Right kidney (tissue), 1 donor: Measurements from ENCODE around the gene TM9SF3.

Experiments
- DNase-seq: peaks from one replicate; pipeline ENCODE4 v3.0.0-alpha.2; 2016

TM9SF3 gene

GRCh38 chr10:96511044-96511945 is 75.5 kb downstream of the TM9SF3 start:
- DNase-seq, result peak; percentile 39

- peak; percentile 12 for DNase-seq
Observed at GRCh38 chr10:96509017-96509641, 77.7 kb downstream of the TM9SF3 start.

GRCh38 chr10:96507044-96507443 is 79.8 kb downstream of the TM9SF3 start:
- DNase-seq, result no peak

- no peak for DNase-seq
Observed at GRCh38 chr10:96505150-96506136, 81.4 kb downstream of the TM9SF3 start.

- DNase-seq, result no peak
Observed at GRCh38 chr10:96502561-96503282, 84.1 kb downstream of the TM9SF3 start.

- DNase-seq, result no peak
Observed at GRCh38 chr10:96501985-96502384, 84.8 kb downstream of the TM9SF3 start.

- no peak for DNase-seq
Observed at GRCh38 chr10:96500519-96500918, 86.3 kb downstream of the TM9SF3 start.

GRCh38 chr10:96500050-96500449 is 86.8 kb downstream of the TM9SF3 start:
- no peak for DNase-seq

- no peak for DNase-seq
Observed at GRCh38 chr10:96497391-96497790, 89.4 kb downstream of the TM9SF3 start.

- DNase-seq, result no peak
Observed at GRCh38 chr10:96496281-96496925, 90.4 kb downstream of the TM9SF3 start.

- no peak for DNase-seq
Observed at GRCh38 chr10:96495544-96495943, 91.3 kb downstream of the TM9SF3 start.

GRCh38 chr10:96494694-96495093 is 92.1 kb downstream of the TM9SF3 start:
- DNase-seq, result no peak

- DNase-seq, result no peak
Observed at GRCh38 chr10:96493871-96494525, 92.8 kb downstream of the TM9SF3 start.

GRCh38 chr10:96493254-96493653 is 93.6 kb downstream of the TM9SF3 start:
- DNase-seq, result no peak

GRCh38 chr10:96491303-96491702 is 95.5 kb downstream of the TM9SF3 start:
- DNase-seq, result no peak

GRCh38 chr10:96488161-96488935 is 98.5 kb downstream of the TM9SF3 start:
- no peak for DNase-seq

- no peak for DNase-seq
Observed at GRCh38 chr10:96482815-96483588, 103.8 kb downstream of the TM9SF3 start.

GRCh38 chr10:96478355-96478754 is 108.5 kb downstream of the TM9SF3 start:
- no peak for DNase-seq

GRCh38 chr10:96473866-96474265 is 112.9 kb downstream of the TM9SF3 start:
- no peak for DNase-seq
